ENCODE data around the gene CUL1.

DNA sequence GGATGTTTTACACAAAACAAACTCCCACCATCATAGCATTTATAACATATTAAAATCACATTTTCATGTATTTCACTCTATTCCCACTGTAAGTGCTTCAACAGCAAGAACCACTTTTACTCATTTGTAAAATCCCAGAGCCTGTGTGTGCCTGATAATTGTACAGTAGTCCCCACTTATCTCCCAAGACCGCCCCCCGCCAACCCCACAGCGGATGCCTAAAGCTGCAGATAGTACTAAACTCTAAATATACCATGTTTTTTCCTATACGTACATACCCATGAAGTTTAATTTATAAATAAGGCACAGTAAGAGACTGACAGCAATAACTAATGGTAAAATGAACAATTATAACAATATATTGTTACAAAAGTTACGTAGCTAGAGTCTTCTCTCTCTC, 151.9 kb downstream of the CUL1 start:
- TF ChIP-seq CTCF (IDR thresholded peaks at IDR 0.05; ENCODE audit: low read depth, low read length, poor library complexity, severe bottlenecking) (no peak), EZH2phosphoT487 (IDR thresholded peaks at IDR 0.05; ENCODE audit: borderline replicate concordance, low read length) (no peak)
